DND-41 (cell line): Measurements from ENCODE around the gene CDH16.

ENCODE experiments used
- CTCF ChIP-seq: IDR thresholded peaks from 2 replicates; pipeline ENCODE4 v1.5.1; 2012; ENCODE audit warnings: borderline replicate concordance, low read length, moderate library complexity, mild to moderate bottlenecking; ENCODE audit not compliant: poor library complexity, severe bottlenecking; ENCODE audit errors: extremely low read depth
- EZH2 ChIP-seq: IDR thresholded peaks from 3 replicates; pipeline ENCODE4 v1.6.1; 2012; ENCODE audit warnings: borderline replicate concordance, low read depth, mild to moderate bottlenecking, moderate library complexity, low read length, inconsistent platforms; ENCODE audit not compliant: severe bottlenecking

DNA sequence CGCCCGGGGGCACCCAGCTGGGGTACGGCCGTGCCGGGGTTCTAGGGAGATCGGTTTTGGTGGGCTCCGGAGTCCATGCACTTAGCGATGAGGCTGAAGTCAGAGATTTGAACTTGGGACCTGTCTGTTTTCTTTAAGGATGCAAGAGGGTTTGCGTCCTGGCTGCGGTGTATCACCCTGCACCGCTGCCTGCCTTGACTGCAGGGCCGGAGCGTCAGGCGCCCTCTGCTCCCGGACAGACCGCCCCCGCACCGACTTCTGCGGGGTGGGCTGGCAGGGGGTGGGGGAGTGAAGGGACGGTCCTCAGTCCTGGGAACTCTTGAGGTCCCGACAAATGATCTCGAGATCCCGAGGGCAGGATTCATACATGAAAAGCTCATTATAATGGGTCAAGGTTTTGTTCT, 37.7 kb downstream of the CDH16 start:
- TF ChIP-seq CTCF (no peak), EZH2 (no peak)
